Measurements from ENCODE around the gene MBNL2. TPM values are rescaled to one million over a fixed set of nuclear protein-coding genes. Genes with fewer than 3 reads are reported as not detected.
A peak's percentile ranks its signal among the peaks of the same experiment; 100 is the strongest.

MBNL2 gene
- total and polyA plus RNA-seq, 4 donors: 13.3 to 108 (median 39.3) TPM

DNA sequence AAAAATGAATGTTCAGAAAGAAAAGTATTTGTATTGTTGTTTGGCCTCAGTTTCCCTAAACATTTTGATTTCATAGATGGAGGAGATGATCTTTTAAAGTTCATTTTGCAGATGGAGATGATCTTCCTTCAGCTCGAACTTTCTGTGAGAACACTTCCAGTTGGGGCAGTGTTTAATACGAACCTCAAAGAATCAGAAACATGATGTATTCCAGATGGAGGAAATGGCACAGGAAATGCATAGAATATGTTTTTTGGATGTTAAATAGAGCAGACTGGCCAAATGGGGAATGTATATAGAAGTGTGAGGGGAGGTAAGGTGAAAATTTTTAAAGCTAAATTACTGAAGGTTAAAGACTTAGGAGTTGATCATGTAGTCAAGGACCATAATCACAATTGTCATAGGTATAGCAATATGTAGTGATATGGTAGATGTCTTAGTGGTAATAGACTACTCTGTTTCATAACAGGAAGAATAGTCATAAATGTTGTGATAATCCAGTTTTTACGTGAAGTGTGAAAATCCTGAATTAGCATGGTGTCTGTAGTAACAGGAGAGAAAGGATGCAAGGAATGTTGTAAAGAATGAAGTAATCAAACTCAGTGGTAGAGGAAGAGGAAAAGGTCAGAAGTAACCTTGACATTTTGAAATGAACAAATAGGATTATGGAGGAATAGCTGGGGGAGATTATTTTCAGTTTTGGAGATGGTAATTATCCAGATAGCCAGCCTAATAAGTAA, 216.9 kb downstream of the MBNL2 start:
- WGBS, 2 donors: 68 to 74% methylated on average over 3 of the region's 3 CpGs
- no peaks in the 10 kb centered on the region for H3K27me3 ChIP-seq (ENCODE audit: control insufficient read depth in 3 of 3, insufficient read depth in 3 of 3, low read length in 2 of 3)
- TF ChIP-seq, protein P1, sequence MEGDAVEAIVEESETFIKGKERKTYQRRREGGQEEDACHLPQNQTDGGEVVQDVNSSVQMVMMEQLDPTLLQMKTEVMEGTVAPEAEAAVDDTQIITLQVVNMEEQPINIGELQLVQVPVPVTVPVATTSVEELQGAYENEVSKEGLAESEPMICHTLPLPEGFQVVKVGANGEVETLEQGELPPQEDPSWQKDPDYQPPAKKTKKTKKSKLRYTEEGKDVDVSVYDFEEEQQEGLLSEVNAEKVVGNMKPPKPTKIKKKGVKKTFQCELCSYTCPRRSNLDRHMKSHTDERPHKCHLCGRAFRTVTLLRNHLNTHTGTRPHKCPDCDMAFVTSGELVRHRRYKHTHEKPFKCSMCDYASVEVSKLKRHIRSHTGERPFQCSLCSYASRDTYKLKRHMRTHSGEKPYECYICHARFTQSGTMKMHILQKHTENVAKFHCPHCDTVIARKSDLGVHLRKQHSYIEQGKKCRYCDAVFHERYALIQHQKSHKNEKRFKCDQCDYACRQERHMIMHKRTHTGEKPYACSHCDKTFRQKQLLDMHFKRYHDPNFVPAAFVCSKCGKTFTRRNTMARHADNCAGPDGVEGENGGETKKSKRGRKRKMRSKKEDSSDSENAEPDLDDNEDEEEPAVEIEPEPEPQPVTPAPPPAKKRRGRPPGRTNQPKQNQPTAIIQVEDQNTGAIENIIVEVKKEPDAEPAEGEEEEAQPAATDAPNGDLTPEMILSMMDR (IDR thresholded peaks at IDR 0.05; ENCODE audit: control extremely low read depth, extremely low read depth): no peak
- no peaks in the 10 kb centered on the region for H3K9me3 ChIP-seq (ENCODE audit: control insufficient read depth in 4 of 4, insufficient read depth in 3 of 4, low read length in 3 of 4)
- no peak overlapping the region for H3K4me3 ChIP-seq
- no peak overlapping the region for H3K9ac ChIP-seq (ENCODE audit: insufficient read depth in 1 of 2, low read length in 2 of 2)
- H3K4me1 ChIP-seq (ENCODE audit: control insufficient read depth in 5 of 5, insufficient read depth in 5 of 5, low read length in 5 of 5): peaks cover 0 to 33% (median 12%) of the 10 kb centered on the region in 5 donors
- ATAC-seq (ENCODE audit: insufficient read depth, low FRiP score): no peak
- H3K27ac ChIP-seq (ENCODE audit: low read depth in 1 of 2, low read length in 1 of 2): no peak overlapping the region
- H3K36me3 ChIP-seq (ENCODE audit: control insufficient read depth in 4 of 4, insufficient read depth in 4 of 4, low read length in 4 of 4): peaks cover 0 to 11% (median 4%) of the 10 kb centered on the region in 4 donors
- peak in 2 of 3 donors; percentile 76 to 81 for DNase-seq

DNA sequence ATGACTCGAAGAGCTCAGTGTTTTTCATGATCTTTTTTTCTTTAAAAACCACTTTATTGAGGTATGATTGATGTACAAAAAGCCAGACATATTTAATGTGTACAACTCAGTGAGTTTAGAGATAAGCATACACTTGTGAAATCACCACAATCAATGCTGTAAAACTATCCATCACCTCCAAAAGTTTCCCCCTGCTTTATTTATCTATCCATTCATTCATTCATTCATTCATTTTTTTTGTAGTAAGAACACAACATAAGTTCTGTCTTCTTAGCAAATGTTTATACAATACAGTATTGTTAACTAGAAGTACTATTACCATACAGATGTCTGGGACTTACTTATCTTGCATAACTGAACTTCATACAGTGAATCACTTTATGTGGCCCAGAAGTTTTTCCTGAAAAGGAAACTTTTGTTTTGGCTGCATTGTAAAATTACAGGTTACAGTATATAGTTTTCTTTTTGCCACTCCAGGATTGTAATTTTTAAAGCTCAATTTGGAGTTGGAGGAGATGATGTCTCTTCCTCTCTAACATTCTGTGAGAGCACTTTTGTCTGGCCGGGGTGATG, 218.6 kb downstream of the MBNL2 start:
- Histone ChIP-seq H3K27ac (ENCODE audit: low read depth in 1 of 2, low read length in 1 of 2) (no peak overlapping the region), H3K4me1 (ENCODE audit: control insufficient read depth in 5 of 5, insufficient read depth in 5 of 5, low read length in 5 of 5) (peaks cover 0 to 33% (median 12%) of the 10 kb centered on the region in 5 donors), H3K36me3 (ENCODE audit: control insufficient read depth in 4 of 4, insufficient read depth in 4 of 4, low read length in 4 of 4) (peaks cover 0 to 11% (median 4%) of the 10 kb centered on the region in 4 donors), H3K9me3 (ENCODE audit: control insufficient read depth in 4 of 4, insufficient read depth in 3 of 4, low read length in 3 of 4) (no peaks in the 10 kb centered on the region), H3K27me3 (ENCODE audit: control insufficient read depth in 3 of 3, insufficient read depth in 3 of 3, low read length in 2 of 3) (no peaks in the 10 kb centered on the region), H3K9ac (ENCODE audit: insufficient read depth in 1 of 2, low read length in 2 of 2) (no peak overlapping the region), H3K4me3 (no peak overlapping the region)
- TF ChIP-seq, protein P1 (IDR thresholded peaks at IDR 0.05; ENCODE audit: control extremely low read depth, extremely low read depth): no peak
- DNase-seq (no peak), ATAC-seq (ENCODE audit: insufficient read depth, low FRiP score) (no peak)
- WGBS, 2 donors: 74 to 77% methylated on average over 2 of the region's 2 CpGs

DNA sequence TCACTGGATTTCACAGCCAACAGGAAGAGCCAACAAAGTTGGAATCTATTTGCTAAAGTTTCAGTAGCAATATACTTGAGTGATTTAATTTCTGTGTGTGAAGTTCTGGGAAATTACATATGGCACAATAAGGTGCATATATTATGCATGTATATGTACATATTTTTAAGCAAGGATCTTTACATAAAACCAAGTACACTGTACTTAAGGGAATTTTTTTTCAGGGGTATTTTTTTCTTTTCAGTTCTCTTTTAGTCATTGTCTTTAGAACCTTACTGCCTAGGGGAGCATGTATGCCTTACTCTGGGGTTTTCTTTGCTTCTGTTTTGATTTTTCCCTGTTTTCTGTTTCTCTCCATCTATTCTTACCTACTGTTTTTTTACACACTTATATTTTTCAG, 219.2 kb downstream of the MBNL2 start:
- Histone ChIP-seq H3K9me3 (ENCODE audit: control insufficient read depth in 4 of 4, insufficient read depth in 3 of 4, low read length in 3 of 4) (no peaks in the 10 kb centered on the region), H3K27ac (ENCODE audit: low read depth in 1 of 2, low read length in 1 of 2) (no peak overlapping the region), H3K9ac (ENCODE audit: insufficient read depth in 1 of 2, low read length in 2 of 2) (no peak overlapping the region), H3K4me3 (no peak overlapping the region), H3K27me3 (ENCODE audit: control insufficient read depth in 3 of 3, insufficient read depth in 3 of 3, low read length in 2 of 3) (no peaks in the 10 kb centered on the region), H3K36me3 (ENCODE audit: control insufficient read depth in 4 of 4, insufficient read depth in 4 of 4, low read length in 4 of 4) (peaks cover 0 to 11% (median 4%) of the 10 kb centered on the region in 4 donors), H3K4me1 (ENCODE audit: control insufficient read depth in 5 of 5, insufficient read depth in 5 of 5, low read length in 5 of 5) (peaks cover 0 to 29% (median 12%) of the 10 kb centered on the region in 5 donors)
- no peak for ATAC-seq (ENCODE audit: insufficient read depth, low FRiP score)
- DNase-seq: no peak
- TF ChIP-seq, protein P1 (IDR thresholded peaks at IDR 0.05; ENCODE audit: control extremely low read depth, extremely low read depth): no peak

Small RNAs within 50 kb of the gene (small RNA-seq; reads per million reads assigned to genes)
- not detected for gene AL442067.1 (ENCODE audit: low replicate concordance)
- gene RNA5SP37 (ENCODE audit: low replicate concordance): not detected

Other genes with a start within 250 kb of the MBNL2 start
- gene OXGR1, start 227.9 kb upstream of the MBNL2 start, total RNA-seq: under 1 TPM; 0.46 to 0.71 TPM
- under 1 TPM; 0.25 to 0.45 TPM for gene OXGR1, start 227.9 kb upstream of the MBNL2 start, polyA plus RNA-seq
- gene RAP2A, start 211.8 kb downstream of the MBNL2 start, total RNA-seq: 10 to 100 TPM; 39.0 to 46.0 TPM
- gene RAP2A, start 211.8 kb downstream of the MBNL2 start, polyA plus RNA-seq: 1 to 10 TPM; 7.5 to 8.4 TPM